H1 (cell line): ENCODE measurements around the gene MTHFS. TPM values are rescaled to one million over a fixed set of nuclear protein-coding genes. Genes with fewer than 3 reads are reported as not detected.

Experiments
- BRCA1 ChIP-seq: IDR thresholded peaks from 2 replicates; pipeline ENCODE4 v1.6.1; 2012; ENCODE audit warnings: low read depth, low read length, improper control_type of control experiment
- CBX5 ChIP-seq: fragments of 300-800, 300-1000 bp; sonication (generic); IDR thresholded peaks from 2 replicates; pipeline ENCODE4 v1.7.1; 2016; ENCODE audit warnings: antibody characterized with exemption, low read length, low read depth
- CBX8 ChIP-seq: fragments of 300-800, 300-1000 bp; sonication (generic); IDR thresholded peaks from 2 replicates; pipeline ENCODE4 v1.7.1; 2016; ENCODE audit warnings: low read depth, low read length, borderline replicate concordance
- CHD7 ChIP-seq: fragments of 300-600 bp; sonication (generic); IDR thresholded peaks from 2 replicates; pipeline ENCODE4 v1.7.1; 2012; ENCODE audit warnings: low read length, moderate library complexity, mild to moderate bottlenecking, inconsistent platforms; ENCODE audit not compliant: insufficient replicate concordance
- CTCF ChIP-seq, 3 experiments: IDR thresholded peaks; 1 replicate in 2 of 3; 2 replicates in 1 of 3; pipeline versions ENCODE4 v1.5.1 to v1.6.1; 2011; ENCODE audit warnings: low read length in 3 of 3, mild to moderate bottlenecking in 3 of 3, inconsistent platforms in 2 of 3, low read depth in 1 of 3, moderate library complexity in 1 of 3; ENCODE audit not compliant: insufficient read depth in 1 of 3; ENCODE audit errors: control extremely low read depth in 1 of 3
- NANOG ChIP-seq: IDR thresholded peaks from 2 replicates; pipeline ENCODE4 v1.6.1; 2011; ENCODE audit warnings: low read length, low read depth, mild to moderate bottlenecking, inconsistent platforms; ENCODE audit not compliant: insufficient read depth, poor library complexity, severe bottlenecking
- NRF1 ChIP-seq: IDR thresholded peaks from 2 replicates; pipeline ENCODE4 v1.6.1; 2011; ENCODE audit warnings: mild to moderate bottlenecking, low read depth, low read length, improper control_type of control experiment
- RNF2 ChIP-seq: fragments of 200-900, 300-1000 bp; sonication (generic); IDR thresholded peaks from 2 replicates; pipeline ENCODE4 v1.7.1; 2016; ENCODE audit warnings: borderline replicate concordance, low read depth, mild to moderate bottlenecking, antibody characterized with exemption, low read length; ENCODE audit not compliant: poor library complexity, severe bottlenecking; ENCODE audit errors: missing control alignments
- polyA plus RNA-seq, 7 experiments: library from polyadenylated mRNA; depleted of rRNA in 3 of 7; stranded (reverse) in 5 of 7; unstranded in 2 of 7; fragments of >200 nt in 5 of 7; fragments of 200-250 nt in 2 of 7; gene quantifications; 1 replicate in 5 of 7; 2 replicates in 1 of 7; 4 replicates in 1 of 7; pipeline versions ENCODE4 v1.2.1 to v1.2.3, GENCODE V29; 2011 to 2013; ENCODE audit warnings: missing spikeins in 2 of 7, mixed read lengths in 2 of 7
- total RNA-seq: library from RNA; stranded (reverse); fragmentation: NEBNext Ultra II Directional; extraction: Animal tissue kit (Norgen Biotek cat#: 25700); gene quantifications from 2 replicates; pipeline ENCODE4 v1.2.1, GENCODE V29; 2021

MTHFS gene
- total and polyA plus RNA-seq, 2 of the 8 experiments (the other 6 are each of a cell fraction or from before 2014, with no cell fraction given) = 27.3 to 37.2 TPM

- TF ChIP-seq CHD7 = no peak
- TF ChIP-seq CBX5 = no peak
- TF ChIP-seq NRF1 = no peak
- no peak for TF ChIP-seq NANOG
- no peak for TF ChIP-seq CBX8
- no peak for TF ChIP-seq RNF2
- no peak for TF ChIP-seq BRCA1
- no peak for TF ChIP-seq CTCF (IDR thresholded peaks at IDR 0.05; ENCODE audit: control extremely low read depth in 1 of 3, insufficient read depth in 1 of 3, low read depth in 1 of 3, low read length in 3 of 3)
Measured at GRCh38 chr15:79886124-79886523, 10.7 kb downstream of the MTHFS start (continued).
